NOMO-1 treated with DMSO at 0.1 percent for 48 hours (cell line): ENCODE measurements around the gene ZNF296.
A peak's percentile ranks its signal among the peaks of the same experiment; 100 is the strongest.
"Not testable (repeated sequence)": the region's sequence is repeated elsewhere in the genome, so short reads cannot be mapped to it uniquely, and the experiment has no call there.

Experiments
- DNase-seq: peaks from one replicate; lab custom pipeline; 2025; ENCODE audit not compliant: unreplicated experiment; lab: John Stamatoyannopoulos, UW

ZNF296 gene

DNA sequence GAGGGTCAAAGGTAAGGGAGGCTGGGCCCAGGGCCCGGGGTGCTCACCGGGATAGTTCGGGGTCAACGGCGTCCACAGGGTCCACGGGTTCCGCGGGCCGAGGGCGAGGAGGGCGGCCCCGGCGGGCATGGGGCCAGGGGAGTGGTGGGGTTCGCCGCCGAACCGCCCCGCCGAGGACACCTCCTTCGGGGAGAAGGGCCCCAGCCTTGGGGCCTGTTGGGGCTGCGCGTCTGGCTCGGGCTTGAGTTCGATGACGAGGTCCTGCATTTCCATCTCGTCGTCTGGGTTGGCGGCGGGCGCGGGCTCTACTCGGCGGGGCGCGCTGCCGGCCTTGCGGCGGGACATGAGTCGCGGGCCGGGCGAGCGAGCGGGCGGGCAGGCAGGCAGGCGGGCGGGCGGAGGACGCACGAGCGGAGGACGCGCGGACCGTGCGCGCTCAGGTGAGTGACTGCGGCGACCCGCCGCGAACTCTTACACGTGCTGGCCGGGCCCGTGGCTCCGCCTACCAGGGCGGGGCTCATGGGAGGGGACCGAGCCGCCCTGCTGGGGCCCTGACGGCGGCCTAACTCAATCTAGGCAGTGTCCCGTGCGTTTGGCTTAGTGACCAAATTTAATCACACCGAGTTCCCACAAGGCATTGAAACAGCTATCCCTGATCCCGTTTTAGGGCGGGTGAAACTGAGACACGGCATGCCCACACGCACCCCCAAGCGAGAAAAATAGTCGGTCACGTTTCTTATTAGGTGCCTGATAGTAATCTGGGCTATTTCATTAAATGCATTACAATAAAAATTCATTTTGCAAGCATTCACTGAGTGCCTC, at the start of gene ZNF296:
Gene ZNF296, minus strand, starts transcription at position 450 of the 822 bp plus-strand sequence. Its CDS starts 105 bp downstream, at position 345.
- peak; percentile 66 for DNase-seq

DNA sequence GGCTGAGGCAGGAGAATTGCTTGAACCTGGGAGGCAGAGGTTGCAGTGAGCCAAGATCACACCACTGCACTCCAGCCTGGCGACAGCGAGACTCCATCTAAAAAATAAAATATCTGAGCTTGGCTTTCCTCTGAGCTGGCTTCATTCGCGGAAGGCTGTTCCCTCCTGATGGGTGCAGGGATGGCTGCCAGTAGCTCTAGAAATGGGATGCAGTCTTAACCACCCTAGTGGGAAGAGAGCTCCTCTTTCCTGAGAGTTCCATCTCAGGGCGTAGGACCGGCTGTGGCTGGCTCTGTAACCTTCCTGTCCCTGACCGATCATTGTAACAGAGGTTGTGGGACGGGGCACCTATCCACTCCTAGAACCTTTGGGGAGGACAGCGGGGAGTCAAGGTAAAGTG, 49.1 kb upstream of the ZNF296 start:
- DNase-seq: no peak

DNA sequence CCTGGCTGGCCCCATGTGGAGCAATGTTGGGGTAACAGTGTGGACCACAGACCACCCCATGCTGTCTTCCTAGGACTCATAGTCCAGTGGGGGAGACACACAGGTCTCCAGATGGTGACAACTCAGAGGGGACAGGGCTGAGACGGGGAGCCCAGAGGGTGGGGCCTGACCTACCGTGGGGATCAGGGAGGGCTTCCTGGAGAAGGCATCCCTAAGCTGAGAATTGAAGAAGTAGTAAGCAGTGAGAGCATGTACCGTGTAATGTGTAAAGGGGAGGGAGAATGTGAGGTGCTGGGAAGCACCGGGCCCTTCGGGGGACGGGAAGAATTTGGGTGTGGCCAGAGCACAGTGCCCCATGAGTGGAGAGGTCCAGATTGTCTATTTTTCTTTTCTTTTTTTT, 47.7 kb upstream of the ZNF296 start:
- no peak for DNase-seq

DNA sequence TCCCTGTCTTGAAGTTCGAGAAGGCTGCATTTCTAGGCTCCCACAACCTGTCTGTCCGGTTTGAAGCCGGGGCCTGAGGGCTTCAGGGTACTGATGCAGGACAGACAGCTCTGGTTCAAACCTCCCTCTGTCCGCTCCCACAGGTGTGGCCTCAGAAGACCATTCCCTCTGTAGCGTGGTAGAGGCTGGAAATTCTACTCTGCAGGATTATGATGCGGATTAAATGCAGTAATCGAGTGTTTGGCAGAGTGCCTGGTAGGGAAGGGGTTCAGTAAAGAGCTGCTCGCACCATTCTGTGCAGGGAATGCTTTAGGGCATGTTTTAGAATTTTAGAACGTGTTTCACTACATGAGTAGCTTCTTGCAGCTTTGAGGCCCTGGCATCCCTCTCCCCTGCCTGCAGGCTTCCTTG, 47.2 kb upstream of the ZNF296 start:
- DNase-seq: no peak

DNA sequence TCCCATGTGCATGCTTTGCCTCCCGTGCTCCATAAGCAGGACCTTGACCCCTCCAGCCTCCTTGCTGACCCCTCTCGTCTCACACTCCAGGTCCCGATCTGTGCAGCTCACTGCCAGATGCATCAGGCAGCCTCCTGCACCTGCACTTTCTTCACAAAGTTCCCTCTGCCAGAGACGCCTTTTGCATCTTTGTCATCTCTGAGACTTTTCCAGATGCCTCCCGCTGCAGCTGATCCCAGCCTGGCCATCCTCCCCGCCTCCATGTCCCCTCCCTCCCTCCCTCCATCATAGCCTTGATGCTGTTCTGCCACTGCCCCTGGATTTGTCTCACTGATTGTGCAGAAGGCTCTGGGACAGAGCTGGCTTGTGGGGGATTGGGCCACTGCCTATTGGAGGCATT, 46.6 kb upstream of the ZNF296 start:
- DNase-seq: no peak

DNA sequence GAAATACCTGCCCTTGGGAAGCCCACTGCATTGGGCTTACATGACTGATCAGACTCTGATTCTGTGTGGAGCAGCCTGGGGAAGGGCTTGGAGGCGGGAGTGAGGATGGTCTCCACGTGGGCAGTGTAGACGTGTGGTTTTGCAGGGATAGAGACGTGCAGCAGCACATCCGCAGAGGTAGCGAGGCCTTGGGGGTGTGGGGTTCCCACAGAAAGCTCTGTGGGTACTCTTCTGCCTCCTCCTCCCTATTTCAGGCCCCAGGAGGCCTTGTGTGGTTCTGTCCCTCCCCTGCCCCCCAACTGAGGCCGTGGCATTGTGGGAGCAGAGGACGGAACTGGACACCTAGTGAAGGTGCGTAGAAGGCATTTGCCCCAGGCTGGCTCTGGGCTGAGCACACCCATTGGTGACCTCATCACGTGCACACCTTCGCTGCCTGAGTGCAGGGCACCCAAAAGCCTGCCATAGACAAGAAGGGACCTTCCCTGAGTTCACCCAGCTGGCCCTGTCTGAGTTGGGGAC, 45.6 kb upstream of the ZNF296 start:
- no peak for DNase-seq

DNA sequence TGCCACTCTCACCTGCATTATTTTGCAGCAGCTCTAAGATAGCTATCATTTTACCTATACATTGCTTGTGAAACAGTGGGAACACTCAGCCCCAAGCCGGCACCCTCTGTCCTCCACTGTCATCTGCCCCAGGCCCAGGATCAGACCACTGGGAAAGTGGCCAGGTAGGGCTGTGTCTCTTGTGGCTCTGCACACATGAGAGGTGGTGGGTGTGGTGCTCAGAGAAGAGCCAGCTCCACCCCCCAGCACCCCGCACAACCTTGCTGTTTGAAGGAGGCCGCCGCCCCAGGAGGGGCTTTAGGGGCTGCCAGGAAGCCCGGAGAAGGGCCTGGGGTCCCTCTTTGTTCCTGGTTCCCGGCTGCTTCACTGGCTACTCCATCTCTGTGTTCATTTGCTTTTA, 43.3 kb upstream of the ZNF296 start:
- no peak for DNase-seq

DNA sequence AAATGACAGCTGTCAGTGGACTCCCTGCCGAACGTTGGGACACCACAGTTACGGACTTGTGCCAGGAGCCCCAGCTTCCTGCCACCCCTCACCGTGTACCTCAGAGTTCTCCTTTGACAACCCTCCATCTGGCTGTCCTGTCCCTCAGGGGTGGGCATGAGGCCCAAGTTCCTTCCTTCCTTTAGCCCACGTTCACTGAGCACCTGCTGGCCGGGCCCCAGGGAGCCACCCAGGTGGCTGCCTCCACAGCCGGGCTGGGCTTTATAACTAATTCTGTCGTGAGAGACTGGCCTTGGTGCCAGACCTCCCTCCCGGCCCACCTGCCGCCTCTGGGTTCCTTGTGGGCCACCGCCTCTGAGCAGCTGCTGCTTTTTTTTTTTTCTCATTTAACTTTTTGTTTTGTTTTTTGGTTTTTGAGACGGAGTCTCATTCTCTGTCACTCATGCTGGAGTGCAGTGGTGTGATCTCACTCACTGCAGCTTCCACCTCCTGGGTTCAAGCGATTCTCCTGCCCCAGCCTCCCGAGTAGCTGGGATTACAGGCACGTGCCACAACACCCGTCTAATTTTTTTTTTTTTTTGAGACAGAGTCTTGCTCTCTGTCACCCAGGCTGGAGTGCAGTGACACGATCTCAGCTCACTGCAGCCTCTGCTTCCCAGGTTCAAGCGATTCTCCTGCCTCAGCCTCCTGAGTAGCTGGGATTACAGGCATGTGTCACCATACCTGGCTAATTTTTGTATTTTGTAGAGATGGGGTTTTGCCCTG, 42.5 kb upstream of the ZNF296 start:
- DNase-seq: not testable (repeated sequence)

DNA sequence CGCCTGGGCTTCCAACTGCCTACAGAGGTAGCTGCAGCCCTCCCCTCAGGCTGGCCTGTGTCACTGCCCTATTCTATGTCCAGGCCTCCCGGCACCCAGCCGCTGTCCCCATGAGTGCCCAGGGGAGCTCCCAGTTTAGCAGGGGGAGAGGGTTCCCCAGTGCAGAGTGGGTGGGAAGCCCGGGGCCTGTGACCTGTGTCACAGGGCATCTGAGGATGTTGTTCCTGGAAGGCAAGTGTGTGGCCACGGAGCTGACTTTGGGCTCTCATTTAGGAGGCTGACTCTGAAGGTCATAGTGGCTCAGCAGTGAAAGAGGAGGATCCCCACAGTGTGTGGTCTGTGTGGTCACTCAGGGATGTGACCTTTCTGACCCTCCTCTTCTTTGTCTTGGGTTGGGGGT, 41.8 kb upstream of the ZNF296 start:
- no peak for DNase-seq

DNA sequence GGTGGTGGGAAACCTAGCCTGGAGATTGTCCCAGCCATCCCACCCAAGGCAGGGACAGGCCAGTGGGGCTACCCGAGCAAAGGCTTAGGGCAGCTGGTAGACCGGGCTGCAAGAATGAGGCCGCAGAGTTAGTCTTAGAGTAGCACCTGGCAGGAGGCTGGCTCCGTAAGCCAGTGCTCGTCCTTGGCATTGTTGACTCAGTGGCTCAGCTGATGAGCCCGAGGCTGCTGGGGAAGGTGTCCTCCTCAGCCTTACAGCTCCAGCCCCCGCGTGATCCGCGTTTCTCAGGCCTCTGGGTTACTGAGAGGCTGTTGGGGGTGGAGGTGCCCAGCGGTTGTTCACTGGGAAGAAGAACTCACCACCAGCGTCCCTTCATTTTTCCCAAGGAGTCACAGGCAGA, 41.4 kb upstream of the ZNF296 start:
- no peak for DNase-seq

DNA sequence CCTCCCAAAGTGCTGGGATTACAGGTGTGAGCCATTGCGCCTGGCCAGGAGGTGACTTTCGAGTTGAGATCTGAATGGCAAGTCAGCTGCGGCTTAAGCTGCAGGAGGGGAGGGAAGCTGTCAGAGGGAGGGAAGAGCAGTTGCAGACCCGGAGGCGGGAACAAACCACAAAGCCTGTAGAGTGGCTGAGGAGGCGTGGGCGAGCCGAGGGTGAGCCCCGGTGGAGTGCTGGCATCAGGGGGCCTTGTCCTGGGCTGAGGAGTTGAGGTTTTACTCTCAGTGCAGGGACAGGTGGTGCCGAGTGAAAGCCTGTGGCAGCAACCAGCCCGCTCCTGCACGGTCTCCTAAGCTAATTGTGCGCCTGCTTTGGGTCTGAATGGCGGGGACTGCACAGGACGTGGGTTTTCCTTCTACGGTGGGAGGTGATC, 40.9 kb upstream of the ZNF296 start:
- no peak for DNase-seq

DNA sequence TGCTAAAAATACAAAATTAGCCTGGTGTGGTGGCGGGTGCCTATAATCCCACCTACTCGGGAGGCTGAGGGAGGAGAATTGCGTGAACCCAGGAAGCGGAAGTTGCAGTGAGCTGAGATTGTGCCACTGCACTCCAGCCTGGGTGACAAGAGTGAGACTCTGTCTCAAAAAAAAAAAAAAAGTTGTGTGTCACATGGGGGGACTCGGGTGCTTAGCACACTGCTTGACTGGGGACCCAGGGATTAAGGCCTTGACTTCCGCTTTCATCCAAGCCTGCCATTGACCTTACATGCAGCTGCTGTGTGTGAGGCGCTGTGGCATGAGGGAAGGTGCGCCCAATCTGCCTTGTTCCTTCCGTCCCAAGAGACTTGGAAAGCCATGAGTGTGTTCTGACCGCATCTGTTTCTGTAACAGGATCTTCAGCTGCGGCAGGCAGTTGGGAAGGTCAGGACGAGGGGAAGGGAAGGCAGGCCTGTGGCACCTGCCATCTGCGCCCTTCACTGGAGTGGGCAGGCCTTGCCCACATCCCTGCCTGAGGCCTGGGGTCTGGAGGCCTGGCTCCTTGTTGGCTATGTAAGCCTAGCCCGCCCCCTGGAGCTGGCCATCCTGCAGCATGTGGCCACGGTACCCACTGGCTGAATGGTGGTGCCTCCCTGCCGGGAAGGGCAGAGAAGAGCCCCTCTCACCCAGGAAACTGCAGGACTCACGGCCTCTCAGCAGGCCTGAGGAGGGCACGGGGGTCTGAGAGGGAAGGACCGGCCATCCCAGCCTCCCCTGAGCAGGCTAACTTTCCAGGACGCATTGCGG, 39.7 kb upstream of the ZNF296 start:
- DNase-seq: no peak

DNA sequence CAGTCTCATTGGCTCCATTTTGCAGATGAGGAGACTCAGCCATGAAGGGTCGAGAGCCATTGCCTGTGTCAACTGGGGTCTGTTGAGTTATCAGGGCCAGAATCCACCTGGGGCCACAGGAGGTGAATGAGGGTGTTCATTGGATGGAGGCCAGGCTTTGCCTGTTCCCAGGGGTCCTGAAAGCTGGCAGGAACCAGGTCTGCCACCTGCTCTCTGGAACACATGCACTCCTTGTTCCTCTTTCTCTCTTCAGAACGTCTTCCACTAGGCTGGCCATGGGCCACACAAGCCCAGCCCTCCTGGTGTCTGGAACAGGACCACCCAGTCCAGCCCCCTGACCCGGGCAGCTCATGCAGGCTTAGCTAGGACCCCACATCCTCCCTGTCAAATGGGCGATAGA, 37.8 kb upstream of the ZNF296 start:
- no peak for DNase-seq

DNA sequence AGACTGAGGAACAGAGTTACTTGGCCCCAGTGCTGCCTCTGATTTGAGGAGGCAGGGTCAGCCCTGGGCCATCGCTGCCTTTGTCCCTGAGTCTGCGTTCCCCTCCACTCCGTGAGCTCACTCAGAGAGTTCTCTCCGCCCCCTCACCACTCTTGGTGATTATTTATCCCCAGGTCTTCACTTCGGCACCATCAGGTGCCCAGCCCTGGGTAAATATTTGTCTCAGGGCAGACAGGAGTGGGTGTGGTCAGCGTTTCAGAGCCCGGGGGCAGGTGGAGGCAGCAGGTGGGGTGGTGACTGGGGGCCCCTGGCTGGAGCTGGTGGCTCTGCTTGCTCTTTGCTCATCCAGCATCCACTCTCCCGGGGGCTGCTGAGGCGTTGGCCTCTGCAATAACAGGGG, 37.4 kb upstream of the ZNF296 start:
- DNase-seq: no peak

DNA sequence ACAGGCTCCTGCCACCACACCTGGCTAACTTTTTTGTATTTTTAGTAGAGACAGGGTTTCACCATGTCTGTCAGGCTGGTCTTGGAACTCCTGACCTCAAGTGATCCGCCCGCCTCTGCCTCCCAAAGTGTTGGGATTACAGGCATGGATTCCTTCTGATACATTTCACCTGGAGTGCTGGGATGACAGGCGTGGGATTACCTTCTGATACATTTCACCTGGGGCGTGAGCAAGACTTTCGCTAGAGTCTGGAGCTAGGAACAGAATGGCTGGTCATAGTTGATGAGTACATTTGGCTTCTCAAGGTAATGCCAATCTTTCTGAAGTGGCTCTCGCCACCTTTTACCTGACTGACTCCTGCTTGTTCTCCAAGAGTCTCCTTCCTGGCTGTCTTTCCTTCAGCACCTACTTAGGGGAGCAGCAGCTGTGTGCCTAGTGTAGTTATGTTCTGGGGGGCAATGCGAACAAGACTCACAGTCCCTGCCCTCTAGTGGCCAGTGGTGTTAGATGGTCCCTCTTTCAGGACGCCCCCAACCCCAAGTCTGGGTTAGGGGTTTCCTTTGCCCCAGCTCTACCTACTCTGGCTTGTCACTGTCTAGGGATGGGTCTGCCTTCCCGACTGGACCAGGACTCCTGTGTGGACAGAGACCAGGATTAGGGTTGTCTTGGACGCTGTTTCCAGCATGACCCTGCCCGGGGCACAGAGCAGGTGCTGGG, 36.0 kb upstream of the ZNF296 start:
- DNase-seq: no peak

DNA sequence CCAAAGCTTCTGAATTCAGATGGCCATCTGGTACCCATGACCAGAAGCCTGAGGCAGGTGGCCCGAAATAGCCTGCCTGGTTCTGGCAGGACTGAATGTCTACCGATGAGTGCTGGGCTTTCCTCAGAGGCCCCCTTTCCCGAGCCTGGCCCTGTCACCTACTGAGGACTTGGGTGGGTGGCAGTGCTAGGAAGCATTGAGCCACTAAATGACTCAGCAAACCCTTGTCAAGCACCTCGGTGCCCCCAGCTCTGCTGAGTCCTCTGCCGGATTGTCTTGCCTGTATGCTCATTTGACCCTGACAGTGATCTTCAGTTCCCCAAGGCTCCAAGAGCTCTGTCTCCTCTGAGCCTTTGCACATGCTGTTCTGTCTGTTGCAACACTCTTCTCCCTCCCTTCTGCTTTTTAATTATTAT, 34.6 kb upstream of the ZNF296 start:
- no peak for DNase-seq

DNA sequence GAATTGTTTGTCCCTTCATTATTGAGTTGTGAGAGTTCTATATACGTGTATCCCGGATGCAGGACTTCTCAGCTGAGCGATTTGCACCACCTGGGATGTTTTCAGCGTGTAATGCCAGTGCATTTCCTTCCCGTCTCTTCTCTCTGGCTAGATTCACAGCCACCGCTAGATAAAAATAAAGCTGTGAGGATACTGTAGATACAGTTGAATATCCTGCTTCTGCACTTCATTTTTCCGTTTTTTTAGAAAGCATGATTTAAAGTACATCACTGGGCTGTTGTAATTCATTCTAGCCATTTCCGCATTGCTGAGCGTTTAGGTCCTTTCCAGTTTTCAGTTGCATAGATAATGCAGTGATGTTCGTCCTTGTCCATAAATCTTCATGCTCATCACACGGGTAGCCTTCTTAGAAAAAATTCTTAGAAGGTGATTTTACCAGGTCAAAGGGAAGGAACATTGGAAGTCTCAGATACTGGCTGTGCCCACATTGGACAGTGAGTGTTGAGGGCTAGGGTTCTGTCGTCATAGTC, 31.4 kb upstream of the ZNF296 start:
- no peak for DNase-seq

DNA sequence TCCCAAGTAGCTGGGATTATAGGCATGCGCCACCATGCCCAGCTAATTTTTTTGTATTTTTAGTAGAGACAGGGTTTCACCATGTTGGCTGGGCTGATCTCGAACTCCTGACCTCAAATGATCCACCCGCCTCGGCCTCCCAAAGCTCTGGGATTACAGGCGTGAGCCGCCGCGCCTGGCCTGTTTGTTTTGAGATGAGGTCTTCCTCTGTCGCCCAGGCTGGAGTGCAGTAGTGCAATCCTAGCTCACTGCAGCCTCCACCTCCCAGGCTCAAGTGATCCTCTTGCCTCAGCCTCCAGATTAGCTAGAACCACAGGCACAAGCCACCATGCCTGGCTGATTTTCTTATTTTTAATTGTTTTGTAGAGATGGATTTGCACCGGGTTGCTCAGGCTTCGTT, 30.1 kb upstream of the ZNF296 start:
- not testable (repeated sequence) for DNase-seq

DNA sequence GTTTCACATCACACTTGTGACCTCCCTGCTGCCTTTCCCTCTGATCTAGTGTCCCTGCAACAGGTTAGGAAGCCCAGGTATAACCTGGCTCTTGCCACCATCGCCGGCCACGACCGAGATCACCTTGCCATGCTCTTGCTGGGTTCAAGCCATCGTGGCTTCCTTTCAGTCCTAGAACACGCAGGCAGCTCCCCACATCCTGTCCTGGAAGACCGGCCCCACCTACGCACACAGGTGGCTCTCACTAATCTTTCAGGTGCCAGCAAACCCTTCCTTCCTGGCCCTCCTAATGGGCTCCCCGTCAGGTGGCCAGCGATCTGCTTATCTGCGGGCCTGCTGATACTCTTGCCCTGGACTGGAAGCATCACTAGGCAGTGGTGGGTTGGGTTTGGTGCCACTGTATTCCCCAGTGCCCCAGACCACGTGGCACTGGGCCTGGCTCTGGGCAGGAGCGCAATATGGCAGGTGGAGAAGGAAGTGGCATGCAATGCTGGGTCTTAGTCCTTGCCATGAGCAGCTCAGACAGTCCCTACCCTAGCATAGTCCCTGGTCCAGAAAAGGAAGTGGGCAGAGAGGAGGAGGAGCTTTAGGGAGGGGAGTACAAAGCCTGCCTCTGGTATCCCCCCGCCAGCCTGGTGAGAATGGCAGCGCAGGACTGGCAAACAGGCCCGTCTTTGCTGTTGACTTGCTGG, 28.5 kb upstream of the ZNF296 start:
- no peak for DNase-seq
